Mammary epithelial cell (primary cell): ENCODE measurements around the gene ITPKB.

Experiments used
- EZH2 ChIP-seq: IDR thresholded peaks from 2 replicates; pipeline ENCODE4 v1.6.1; 2012; ENCODE audit warnings: low read length, inconsistent platforms, borderline replicate concordance
- TF ChIP-seq, protein P1 (sequence below), 2 donors: IDR thresholded peaks in 1 of 2; conservative IDR thresholded peaks in 1 of 2; 2 replicates each; pipeline ENCODE4 v1.5.1; 2011 to 2012; ENCODE audit warnings: inconsistent platforms in 2 of 2, low read length in 2 of 2, mild to moderate bottlenecking in 2 of 2, control low read depth in 1 of 2, low read depth in 1 of 2; ENCODE audit not compliant: insufficient read depth in 1 of 2; ENCODE audit errors: extremely low read depth in 1 of 2

DNA sequence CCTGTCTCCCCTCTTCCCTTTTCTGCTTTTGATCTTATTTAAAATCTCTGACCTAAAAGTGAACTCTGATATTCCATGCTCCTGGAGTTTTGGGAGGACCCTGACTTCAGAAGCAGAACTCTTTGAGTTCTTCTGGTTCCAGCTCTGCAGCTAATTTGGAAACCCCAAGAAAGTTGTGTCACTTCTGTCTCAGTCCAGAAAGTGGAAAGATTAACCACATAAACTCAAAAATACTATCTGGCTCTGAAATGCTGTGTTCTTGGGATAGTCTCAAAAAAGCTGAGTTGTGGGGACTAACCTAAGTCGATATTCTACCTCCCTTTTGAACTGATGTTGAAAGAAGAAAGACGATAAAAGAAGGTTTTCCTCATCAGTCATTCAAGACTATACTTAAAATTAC is 59.8 kb downstream of the ITPKB start:
- TF ChIP-seq, protein P1, sequence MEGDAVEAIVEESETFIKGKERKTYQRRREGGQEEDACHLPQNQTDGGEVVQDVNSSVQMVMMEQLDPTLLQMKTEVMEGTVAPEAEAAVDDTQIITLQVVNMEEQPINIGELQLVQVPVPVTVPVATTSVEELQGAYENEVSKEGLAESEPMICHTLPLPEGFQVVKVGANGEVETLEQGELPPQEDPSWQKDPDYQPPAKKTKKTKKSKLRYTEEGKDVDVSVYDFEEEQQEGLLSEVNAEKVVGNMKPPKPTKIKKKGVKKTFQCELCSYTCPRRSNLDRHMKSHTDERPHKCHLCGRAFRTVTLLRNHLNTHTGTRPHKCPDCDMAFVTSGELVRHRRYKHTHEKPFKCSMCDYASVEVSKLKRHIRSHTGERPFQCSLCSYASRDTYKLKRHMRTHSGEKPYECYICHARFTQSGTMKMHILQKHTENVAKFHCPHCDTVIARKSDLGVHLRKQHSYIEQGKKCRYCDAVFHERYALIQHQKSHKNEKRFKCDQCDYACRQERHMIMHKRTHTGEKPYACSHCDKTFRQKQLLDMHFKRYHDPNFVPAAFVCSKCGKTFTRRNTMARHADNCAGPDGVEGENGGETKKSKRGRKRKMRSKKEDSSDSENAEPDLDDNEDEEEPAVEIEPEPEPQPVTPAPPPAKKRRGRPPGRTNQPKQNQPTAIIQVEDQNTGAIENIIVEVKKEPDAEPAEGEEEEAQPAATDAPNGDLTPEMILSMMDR (conservative IDR thresholded peaks at IDR 0.05 in 1 of 2, IDR thresholded peaks at IDR 0.05 in 1 of 2; ENCODE audit: extremely low read depth in 1 of 2, insufficient read depth in 1 of 2, low read depth in 1 of 2, low read length in 2 of 2) = no peak
- no peak for TF ChIP-seq EZH2
